ENCODE data around the gene TM4SF20. TPM values are rescaled to one million over a fixed set of nuclear protein-coding genes. Genes with fewer than 3 reads are reported as not detected.
A peak's percentile ranks its signal among the peaks of the same experiment; 100 is the strongest.

Gene TM4SF20
- total RNA-seq, 2 donors from 2014 or later: not detected

- Histone ChIP-seq H3K4me3 (ENCODE audit: low read length) (no peak overlapping the region), H3K27me3 (ENCODE audit: control insufficient read depth, insufficient read depth, low read length, poor library complexity, severe bottlenecking) (no peaks in the 10 kb centered on the region), H3K9me3 (ENCODE audit: control insufficient read depth, low read length) (no peaks in the 10 kb centered on the region), H3K9ac (ENCODE audit: extremely low read depth, low read length, poor library complexity, severe bottlenecking) (no peak overlapping the region), H3K27ac (ENCODE audit: low read depth, low read length) (no peak overlapping the region), H3K4me1 (ENCODE audit: control insufficient read depth, insufficient read depth, low read length) (no peaks in the 10 kb centered on the region), H3K36me3 (ENCODE audit: control insufficient read depth, insufficient read depth, low read length) (no peaks in the 10 kb centered on the region)
- DNase-seq: no peak
- no peaks in the 10 kb centered on the region for H3K27me3 Mint-ChIP-seq (ENCODE audit: insufficient read depth)
- no peak overlapping the region for H3K4me3 Mint-ChIP-seq
- H3K27ac Mint-ChIP-seq: no peak overlapping the region
- no peaks in the 10 kb centered on the region for H3K36me3 Mint-ChIP-seq (ENCODE audit: low read depth)
- H3K9me3 Mint-ChIP-seq: no peaks in the 10 kb centered on the region
- no peak for TF ChIP-seq CTCF (conservative IDR thresholded peaks at IDR 0.05)
- 83% methylated on average over 1 of the region's 1 CpG; no CpG with 5 or more reads in 1 of the 2 experiments for WGBS, 2 experiments (ENCODE audit: insufficient coverage in 1 of 2, insufficient read length in 1 of 2)
- H3K4me1 Mint-ChIP-seq: peaks cover 9% of the 10 kb centered on the region
Measured at GRCh38 chr2:227395556-227395955, 16.4 kb upstream of the TM4SF20 start.

GRCh38 chr2:227394401-227394800 lies 15.3 kb upstream of the TM4SF20 start:
- H3K9me3 ChIP-seq (ENCODE audit: control insufficient read depth, low read length): no peaks in the 10 kb centered on the region
- no peaks in the 10 kb centered on the region for H3K27me3 Mint-ChIP-seq (ENCODE audit: insufficient read depth)
- WGBS, 2 experiments (ENCODE audit: insufficient coverage in 1 of 2, insufficient read length in 1 of 2): 60 to 68% methylated on average over 2 of the region's 2 CpGs
- no peaks in the 10 kb centered on the region for H3K36me3 Mint-ChIP-seq (ENCODE audit: low read depth)
- no peak for DNase-seq
- no peaks in the 10 kb centered on the region for H3K36me3 ChIP-seq (ENCODE audit: control insufficient read depth, insufficient read depth, low read length)
- no peak for TF ChIP-seq CTCF (conservative IDR thresholded peaks at IDR 0.05)
- no peak overlapping the region for H3K27ac ChIP-seq (ENCODE audit: low read depth, low read length)
- H3K4me1 ChIP-seq (ENCODE audit: control insufficient read depth, insufficient read depth, low read length): no peaks in the 10 kb centered on the region
- H3K4me1 Mint-ChIP-seq: peaks cover 9% of the 10 kb centered on the region
- no peak overlapping the region for H3K27ac Mint-ChIP-seq
- no peaks in the 10 kb centered on the region for H3K9me3 Mint-ChIP-seq
- no peaks in the 10 kb centered on the region for H3K27me3 ChIP-seq (ENCODE audit: control insufficient read depth, insufficient read depth, low read length, poor library complexity, severe bottlenecking)
- no peak overlapping the region for H3K9ac ChIP-seq (ENCODE audit: extremely low read depth, low read length, poor library complexity, severe bottlenecking)
- no peak overlapping the region for H3K4me3 Mint-ChIP-seq
- H3K4me3 ChIP-seq (ENCODE audit: low read length): no peak overlapping the region

- no peak overlapping the region for H3K4me3 ChIP-seq (ENCODE audit: low read length)
- H3K27ac ChIP-seq (ENCODE audit: low read depth, low read length): no peak overlapping the region
- 84 to 88% methylated on average over 16 to 17 of the region's 17 CpGs for WGBS, 2 experiments (ENCODE audit: insufficient coverage in 1 of 2, insufficient read length in 1 of 2)
- no peak overlapping the region for H3K27ac Mint-ChIP-seq
- no peak for TF ChIP-seq CTCF (conservative IDR thresholded peaks at IDR 0.05)
- no peak overlapping the region for H3K9ac ChIP-seq (ENCODE audit: extremely low read depth, low read length, poor library complexity, severe bottlenecking)
- H3K27me3 ChIP-seq (ENCODE audit: control insufficient read depth, insufficient read depth, low read length, poor library complexity, severe bottlenecking): no peaks in the 10 kb centered on the region
- DNase-seq: peak; percentile 55
- no peaks in the 10 kb centered on the region for H3K9me3 ChIP-seq (ENCODE audit: control insufficient read depth, low read length)
- no peaks in the 10 kb centered on the region for H3K9me3 Mint-ChIP-seq
- peaks cover 9% of the 10 kb centered on the region for H3K4me1 Mint-ChIP-seq
- H3K27me3 Mint-ChIP-seq (ENCODE audit: insufficient read depth): no peaks in the 10 kb centered on the region
- no peaks in the 10 kb centered on the region for H3K4me1 ChIP-seq (ENCODE audit: control insufficient read depth, insufficient read depth, low read length)
- H3K4me3 Mint-ChIP-seq: no peak overlapping the region
- H3K36me3 ChIP-seq (ENCODE audit: control insufficient read depth, insufficient read depth, low read length): no peaks in the 10 kb centered on the region
- H3K36me3 Mint-ChIP-seq (ENCODE audit: low read depth): no peaks in the 10 kb centered on the region
Measured at GRCh38 chr2:227390468-227391256, 11.6 kb upstream of the TM4SF20 start.

Measured in endodermal cell (in vitro differentiated cells).